Measurements from ENCODE around the gene GRIK4. TPM values are rescaled to one million over a fixed set of nuclear protein-coding genes. Genes with fewer than 3 reads are reported as not detected.

GRIK4 gene
- total RNA-seq, 1 experiment from 2014 or later: not detected

- TF ChIP-seq EZH2 (IDR thresholded peaks at IDR 0.05; ENCODE audit: low read depth): no peak
- TF ChIP-seq, protein P1, sequence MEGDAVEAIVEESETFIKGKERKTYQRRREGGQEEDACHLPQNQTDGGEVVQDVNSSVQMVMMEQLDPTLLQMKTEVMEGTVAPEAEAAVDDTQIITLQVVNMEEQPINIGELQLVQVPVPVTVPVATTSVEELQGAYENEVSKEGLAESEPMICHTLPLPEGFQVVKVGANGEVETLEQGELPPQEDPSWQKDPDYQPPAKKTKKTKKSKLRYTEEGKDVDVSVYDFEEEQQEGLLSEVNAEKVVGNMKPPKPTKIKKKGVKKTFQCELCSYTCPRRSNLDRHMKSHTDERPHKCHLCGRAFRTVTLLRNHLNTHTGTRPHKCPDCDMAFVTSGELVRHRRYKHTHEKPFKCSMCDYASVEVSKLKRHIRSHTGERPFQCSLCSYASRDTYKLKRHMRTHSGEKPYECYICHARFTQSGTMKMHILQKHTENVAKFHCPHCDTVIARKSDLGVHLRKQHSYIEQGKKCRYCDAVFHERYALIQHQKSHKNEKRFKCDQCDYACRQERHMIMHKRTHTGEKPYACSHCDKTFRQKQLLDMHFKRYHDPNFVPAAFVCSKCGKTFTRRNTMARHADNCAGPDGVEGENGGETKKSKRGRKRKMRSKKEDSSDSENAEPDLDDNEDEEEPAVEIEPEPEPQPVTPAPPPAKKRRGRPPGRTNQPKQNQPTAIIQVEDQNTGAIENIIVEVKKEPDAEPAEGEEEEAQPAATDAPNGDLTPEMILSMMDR (conservative IDR thresholded peaks at IDR 0.05): no peak
- BruUV-seq (replicated peaks): no TSS peak
- Histone ChIP-seq H3K27me3 (ENCODE audit: insufficient read depth, low read depth) (no peaks in the 10 kb centered on the region), H3K4me1 (replicated peaks; ENCODE audit: insufficient read depth) (no peaks in the 10 kb centered on the region), H3K27ac (no peak overlapping the region), H4K20me1 (ENCODE audit: insufficient read depth) (no peaks in the 10 kb centered on the region), H3K4me3 (no peak overlapping the region), H3K9me3 (ENCODE audit: insufficient read depth, low read depth) (no peaks in the 10 kb centered on the region), H3K4me2 (no peak overlapping the region), H3F3A (ENCODE audit: insufficient read depth, low read depth) (no peaks in the 10 kb centered on the region), H3K36me3 (ENCODE audit: low read depth) (no peaks in the 10 kb centered on the region), H3K9me2 (ENCODE audit: insufficient read depth) (no peaks in the 10 kb centered on the region), H2AFZ (no peak overlapping the region), H3K79me2 (ENCODE audit: low read depth) (no peaks in the 10 kb centered on the region)
- POLR2A ChIA-PET (ENCODE audit: unreplicated experiment): no interaction called here
- CTCF ChIA-PET: no interaction called here
- intact Hi-C loops (cut with micrococcal nuclease; ENCODE audit: unreplicated experiment): no loop called here
- DNase-seq: no peak
Observed at GRCh38 chr11:120842195-120842594, 330.6 kb downstream of the GRIK4 start.

GRCh38 chr11:120853435-120853834 lies 341.9 kb downstream of the GRIK4 start:
- no peak for DNase-seq
- Histone ChIP-seq H2AFZ (no peak overlapping the region), H3K4me2 (no peak overlapping the region), H3K27ac (no peak overlapping the region), H3K9me2 (ENCODE audit: insufficient read depth) (no peaks in the 10 kb centered on the region), H3K79me2 (ENCODE audit: low read depth) (no peaks in the 10 kb centered on the region), H3K9me3 (ENCODE audit: insufficient read depth, low read depth) (no peaks in the 10 kb centered on the region), H4K20me1 (ENCODE audit: insufficient read depth) (no peaks in the 10 kb centered on the region), H3K36me3 (ENCODE audit: low read depth) (no peaks in the 10 kb centered on the region), H3K4me3 (no peak overlapping the region), H3K4me1 (replicated peaks; ENCODE audit: insufficient read depth) (peaks cover 13% of the 10 kb centered on the region), H3K27me3 (ENCODE audit: insufficient read depth, low read depth) (no peaks in the 10 kb centered on the region), H3F3A (ENCODE audit: insufficient read depth, low read depth) (0 out of 2 replicates have a peak, but pooled peaks cover 5% of the 10 kb centered on the region)
- intact Hi-C loops (cut with micrococcal nuclease; ENCODE audit: unreplicated experiment): no loop called here
- CTCF ChIA-PET: no interaction called here
- POLR2A ChIA-PET (ENCODE audit: unreplicated experiment): no interaction called here
- BruUV-seq (replicated peaks): no TSS peak
- TF ChIP-seq, protein P1 (conservative IDR thresholded peaks at IDR 0.05): no peak
- TF ChIP-seq EZH2 (IDR thresholded peaks at IDR 0.05; ENCODE audit: low read depth): no peak

- DNase-seq: no peak
Observed at GRCh38 chr11:120854988-120855387, 343.4 kb downstream of the GRIK4 start.

More at GRCh38 chr11:120854988-120855387, 343.4 kb downstream of the GRIK4 start:
- no peaks in the 10 kb centered on the region for H4K20me1 ChIP-seq (ENCODE audit: insufficient read depth)
- H3K4me1 ChIP-seq (replicated peaks; ENCODE audit: insufficient read depth): peaks cover 9% of the 10 kb centered on the region
- ChIA-PET POLR2A (ENCODE audit: unreplicated experiment) (no interaction called here), CTCF (no interaction called here)
- no peaks in the 10 kb centered on the region for H3K9me3 ChIP-seq (ENCODE audit: insufficient read depth, low read depth)
- BruUV-seq (replicated peaks): no TSS peak
- TF ChIP-seq, protein P1 (conservative IDR thresholded peaks at IDR 0.05): no peak
- no peak for TF ChIP-seq EZH2 (IDR thresholded peaks at IDR 0.05; ENCODE audit: low read depth)
- H3K4me2 ChIP-seq: no peak overlapping the region
- H3K27ac ChIP-seq: no peak overlapping the region
- H3K36me3 ChIP-seq (ENCODE audit: low read depth): no peaks in the 10 kb centered on the region
- no peaks in the 10 kb centered on the region for H3K79me2 ChIP-seq (ENCODE audit: low read depth)
- intact Hi-C loops (cut with micrococcal nuclease; ENCODE audit: unreplicated experiment): no loop called here
- H3K9me2 ChIP-seq (ENCODE audit: insufficient read depth): no peaks in the 10 kb centered on the region
- no peak overlapping the region for H3K4me3 ChIP-seq
- no peaks in the 10 kb centered on the region for H3K27me3 ChIP-seq (ENCODE audit: insufficient read depth, low read depth)
- H2AFZ ChIP-seq: no peak overlapping the region
- no peaks in the 10 kb centered on the region for H3F3A ChIP-seq (ENCODE audit: insufficient read depth, low read depth)
